HUDEP-2 (cell line): Measurements from ENCODE around the gene CHKA.

Experiments used
- DNase-seq, 76 experiments: peaks; one replicate each; lab custom pipeline; 2025; ENCODE audit not compliant: unreplicated experiment in 76 of 76; lab: John Stamatoyannopoulos, UW

The CHKA gene

GRCh38 chr11:68018730-68019190 is 102.4 kb downstream of the CHKA start:
- DNase-seq: no peak

GRCh38 chr11:68017980-68018729 is 103.0 kb downstream of the CHKA start:
- DNase-seq: no peak

DNA sequence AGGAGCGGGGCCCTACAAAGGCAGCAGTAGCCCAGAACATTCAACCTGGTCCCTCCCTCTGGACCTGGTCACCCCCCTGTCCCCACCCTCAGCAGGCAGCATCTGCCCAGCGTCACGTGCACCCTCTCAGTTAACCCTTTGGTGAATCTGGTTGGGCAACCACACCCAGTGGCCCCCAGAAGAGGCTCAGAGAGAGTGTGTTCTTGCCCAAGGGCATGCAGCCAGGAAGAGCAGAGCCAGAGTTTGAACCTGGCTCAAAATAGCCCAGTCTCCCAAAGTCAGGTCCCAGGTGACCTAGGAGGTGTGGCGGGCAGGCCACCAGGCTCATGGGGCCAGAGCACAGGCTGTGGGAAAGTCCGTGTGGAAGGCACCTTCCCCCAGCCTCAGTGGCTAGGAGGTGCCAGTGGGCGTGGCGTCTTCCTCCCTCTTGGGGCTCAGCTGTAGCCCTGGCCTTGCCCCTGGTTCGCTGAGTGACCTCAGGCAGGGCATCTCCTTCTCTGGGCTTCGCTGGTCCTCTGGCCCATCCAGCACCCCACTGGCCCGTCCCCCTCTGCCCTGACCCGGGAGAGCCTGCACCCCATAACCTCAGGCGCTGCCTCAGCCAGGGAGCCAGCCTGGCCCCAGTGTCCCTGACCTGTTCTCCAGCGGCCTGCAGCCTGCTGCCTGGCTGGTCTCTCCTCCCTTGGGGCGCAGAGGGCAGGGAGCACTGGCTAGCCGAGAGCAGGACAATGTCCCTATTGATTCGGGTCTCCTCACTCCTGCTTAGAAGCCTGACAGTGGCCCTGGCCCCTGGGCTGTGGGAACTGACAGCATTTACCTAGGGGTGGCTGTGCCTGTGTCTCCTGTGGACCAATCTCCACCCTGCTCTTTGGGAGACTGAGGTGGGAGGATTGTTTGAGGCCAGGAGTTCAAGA is 104.0 kb downstream of the CHKA start:
- DNase-seq: peak in 50 of 76 experiments; percentile 12 to 68 (median 39)

DNA sequence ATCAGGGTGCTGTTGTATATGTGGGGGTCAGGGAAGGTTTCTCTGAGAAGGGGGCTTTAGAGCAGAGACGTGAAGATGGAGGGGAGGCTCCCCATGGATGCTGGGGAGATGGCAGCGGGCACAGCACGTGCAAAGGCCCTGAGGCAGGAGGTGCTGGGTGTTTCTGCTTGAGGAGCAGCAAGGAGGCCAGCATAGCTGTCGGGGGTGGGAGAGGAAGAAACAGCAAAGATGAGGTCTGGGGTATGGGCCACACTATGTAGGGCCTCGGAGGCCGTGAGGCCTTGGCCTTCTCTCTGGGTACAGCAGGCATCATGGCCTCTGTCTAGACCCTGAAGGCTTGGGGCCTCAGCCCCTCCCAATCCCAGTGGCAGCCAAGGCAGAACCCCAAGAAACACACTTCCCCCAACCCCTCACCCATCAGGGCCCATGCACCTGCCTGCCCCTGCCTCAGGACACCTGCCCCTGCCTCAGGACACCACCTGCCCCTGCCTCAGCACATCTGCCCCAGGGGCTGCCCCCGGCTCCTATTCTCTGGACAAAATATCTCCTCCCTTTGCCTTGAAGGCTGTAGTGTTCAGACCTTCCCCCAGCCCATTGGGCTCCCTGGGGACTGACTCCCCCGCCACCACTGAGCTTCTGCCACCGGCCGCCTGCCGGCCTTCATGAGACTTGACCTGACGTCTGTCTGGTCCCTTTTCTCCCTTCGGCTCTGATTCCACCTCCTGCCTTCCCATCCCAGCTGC is 104.9 kb downstream of the CHKA start:
- no peak for DNase-seq

DNA sequence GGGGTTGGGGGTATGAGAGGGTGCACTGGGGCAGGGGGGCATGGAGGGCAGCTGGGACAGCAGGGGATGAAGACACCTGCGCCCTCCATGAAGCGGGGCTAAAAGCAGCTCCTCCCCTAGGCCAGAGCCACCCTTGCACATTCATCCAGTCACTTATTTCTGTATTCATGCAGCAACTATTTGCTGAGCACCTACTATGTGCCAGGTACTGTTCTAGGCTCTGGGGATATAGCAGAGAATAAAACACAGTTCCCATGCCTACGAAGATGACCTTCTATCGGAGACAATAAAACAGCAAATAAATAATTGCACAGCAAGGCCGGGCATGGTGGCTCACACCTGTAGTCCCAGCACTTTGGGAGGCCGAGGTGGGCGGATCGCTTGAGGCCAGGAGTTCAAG is 105.7 kb downstream of the CHKA start:
- DNase-seq: no peak

- DNase-seq: no peak
These were observed 106.2 kb downstream of the CHKA start for GRCh38 chr11:68014947-68015447.

DNA sequence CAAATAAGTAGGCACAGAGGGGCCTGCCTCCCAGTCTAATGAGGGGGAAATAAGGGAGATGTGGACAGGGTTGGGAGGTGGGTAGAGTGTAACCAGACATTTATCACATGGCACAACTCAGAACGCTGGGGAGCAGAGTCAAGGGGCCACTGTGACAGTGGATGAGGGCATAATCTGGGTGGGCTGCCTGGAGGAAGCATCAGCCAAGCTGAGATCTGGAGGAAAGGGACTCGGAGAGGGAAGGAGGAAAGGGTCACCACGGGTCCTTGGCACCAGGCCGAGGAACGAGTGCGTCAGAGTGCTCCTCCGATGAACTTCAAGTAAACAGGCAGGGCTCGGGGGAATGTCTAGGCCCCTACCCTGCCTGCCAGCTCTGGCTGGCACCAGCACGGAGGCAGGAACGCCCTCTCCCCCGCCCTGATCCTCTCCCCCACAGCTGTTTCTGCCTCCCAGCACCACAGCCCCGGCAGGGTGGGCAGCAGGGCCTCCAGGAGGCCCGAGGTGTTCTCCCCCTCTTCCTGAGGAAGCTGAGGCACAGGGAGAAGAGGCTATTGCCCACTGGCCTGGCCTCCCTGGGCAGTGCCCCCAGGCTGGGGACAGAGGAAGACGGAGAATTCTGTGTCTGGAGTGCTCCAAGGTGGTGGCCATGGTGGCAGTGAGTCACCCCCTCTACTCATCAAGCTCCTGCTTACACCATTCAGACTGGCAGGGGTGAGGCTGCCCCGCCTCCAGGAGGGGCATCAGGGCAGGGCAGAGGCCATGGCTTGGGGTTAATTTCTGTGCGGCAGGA is 106.8 kb downstream of the CHKA start:
- peak in 70 of 76 experiments; percentile 25 to 83 (median 60) for DNase-seq

- DNase-seq: no peak
These were observed 107.5 kb downstream of the CHKA start for GRCh38 chr11:68013611-68014156.

DNA sequence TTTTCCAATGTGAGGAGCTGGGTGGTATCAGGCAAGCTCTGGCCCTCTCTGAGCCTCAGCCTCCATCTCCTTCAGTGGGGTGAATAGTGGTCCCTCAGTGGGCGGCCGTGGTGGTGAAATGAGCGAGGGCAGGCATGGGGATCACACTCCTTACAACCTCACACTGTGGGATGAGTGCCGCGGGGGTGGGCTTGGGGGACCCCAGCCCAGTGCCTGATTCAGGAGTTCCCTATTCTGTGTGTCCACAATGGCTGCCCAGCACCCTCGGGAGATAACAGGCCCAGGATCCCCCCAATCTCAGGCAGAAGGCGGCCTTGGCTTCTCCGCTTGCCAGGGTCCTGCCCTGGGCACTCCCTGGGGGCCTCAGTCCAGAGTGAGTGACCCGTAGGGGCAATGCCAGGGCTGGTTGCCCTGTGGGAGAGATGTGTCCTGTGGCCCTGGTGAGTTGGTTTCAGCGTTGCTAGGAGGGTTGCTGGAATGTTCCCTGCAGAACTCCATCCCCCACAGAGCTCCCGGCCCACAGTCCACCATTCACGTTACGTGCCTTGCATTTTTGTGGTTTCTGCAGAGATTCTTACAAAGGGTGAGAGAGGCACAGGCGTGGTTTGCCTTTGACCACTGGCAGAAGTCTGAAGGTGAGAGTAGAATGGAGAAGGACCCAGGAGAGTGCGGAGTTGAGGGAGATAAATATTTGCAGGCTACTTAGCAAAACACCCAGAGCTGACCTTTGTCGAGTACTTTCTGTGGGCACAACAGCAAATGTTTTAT is 108.2 kb downstream of the CHKA start:
- DNase-seq: no peak

DNA sequence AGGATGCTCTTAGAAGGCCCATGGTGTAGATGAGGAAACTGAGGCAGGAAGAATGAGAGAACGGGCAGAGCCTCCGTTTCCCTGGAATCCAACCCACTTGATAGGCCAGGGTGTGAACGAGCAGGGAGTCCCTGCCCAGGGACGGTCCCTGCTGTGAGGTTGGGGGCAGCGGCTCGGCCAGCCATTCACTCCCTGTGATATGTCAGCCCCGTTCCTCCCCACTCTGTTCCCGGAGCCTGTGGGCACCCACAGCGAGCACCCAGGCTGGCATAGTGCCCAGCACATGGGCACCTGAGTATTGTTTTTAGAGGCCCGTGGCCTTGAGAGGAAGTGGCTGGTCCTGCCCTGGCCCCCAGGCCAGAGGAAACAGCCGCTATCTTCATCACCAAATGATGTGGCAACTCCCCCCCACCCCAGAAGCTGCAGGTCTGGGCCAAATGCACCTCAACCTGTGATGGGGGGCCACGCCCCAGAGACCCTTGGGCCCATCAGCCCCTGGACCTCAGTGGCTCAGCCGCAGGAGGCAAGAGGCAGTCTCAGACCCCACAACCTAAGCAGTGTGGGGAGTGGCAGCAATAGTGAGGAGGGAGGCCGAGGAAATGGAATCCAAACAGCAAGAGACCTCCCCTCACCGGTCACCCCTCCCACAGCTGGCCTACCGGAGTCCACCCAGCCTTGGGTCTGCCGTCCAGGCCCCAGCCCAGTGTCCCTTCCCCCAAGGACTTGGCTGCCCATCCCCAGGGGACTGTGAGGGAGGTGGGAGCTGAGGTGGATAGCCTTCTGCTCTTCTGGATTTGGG is 108.9 kb downstream of the CHKA start:
- DNase-seq: no peak

GRCh38 chr11:68011051-68011943 is 109.9 kb downstream of the CHKA start:
- DNase-seq: no peak

- peak in 74 of 76 experiments; percentile 73 to 98 (median 95) for DNase-seq
These were observed 110.8 kb downstream of the CHKA start, which contains the start of gene ALDH3B1 for GRCh38 chr11:68010090-68011041. Gene ALDH3B1 (plus strand): TSS chr11:68010327. CDS start chr11:68015298, 4,971 bp downstream.

DNA sequence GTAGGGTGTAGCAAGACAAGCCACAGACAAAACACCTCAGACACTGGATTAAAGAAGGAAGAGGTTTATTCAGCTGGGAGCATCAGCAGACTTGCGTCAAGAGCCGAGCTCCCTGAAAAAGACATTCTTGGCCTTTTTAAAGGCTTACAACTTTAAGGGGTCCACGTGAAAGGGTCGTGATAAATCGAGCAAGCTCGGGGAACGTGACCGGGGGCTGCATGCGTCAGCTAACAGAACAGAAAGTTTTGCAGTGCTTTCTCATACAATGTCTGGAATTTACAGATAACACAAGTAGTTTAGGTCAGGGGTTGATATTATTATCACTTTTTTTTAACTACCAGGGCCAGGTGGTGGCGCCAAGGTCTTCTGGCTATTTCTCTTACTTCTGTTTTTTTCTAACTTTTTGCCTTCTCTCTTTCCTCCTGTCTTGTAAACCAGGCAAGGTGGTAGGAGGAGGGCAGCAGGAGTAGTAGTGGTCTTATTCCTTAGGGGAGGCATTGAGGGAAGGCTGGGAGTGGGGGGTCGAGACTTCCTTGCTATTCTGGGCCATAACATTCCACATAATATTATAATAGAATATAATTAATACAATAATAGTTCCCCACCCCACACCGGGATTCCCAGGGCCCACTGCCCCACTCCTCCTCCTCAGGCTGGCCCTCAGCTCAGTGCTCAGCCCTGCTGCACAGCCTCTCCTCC is 111.6 kb downstream of the CHKA start:
- peak in 71 of 76 experiments; percentile 19 to 93 (median 60) for DNase-seq

GRCh38 chr11:68008381-68009337 is 112.5 kb downstream of the CHKA start:
- DNase-seq: peak in 75 of 76 experiments; percentile 38 to 93 (median 85)
